HepG2 (cell line): Measurements from ENCODE around the gene SCAMP3. TPM values are rescaled to one million over a fixed set of nuclear protein-coding genes. Genes with fewer than 3 reads are reported as not detected.

ENCODE experiments used
- polyA plus RNA-seq, 8 experiments: library from polyadenylated mRNA; depleted of rRNA in 3 of 8; stranded (reverse) in 7 of 8; unstranded in 1 of 8; fragments of >200 nt; fragmentation: Illumina TruSeq in 4 of 8; extraction: Trizol in 4 of 8; gene quantifications; 2 replicates each; pipeline versions ENCODE4 v1.2.1 to v1.2.3, GENCODE V29; 2011 to 2016; ENCODE audit warnings: low read depth in 4 of 8, missing spikeins in 1 of 8, mixed read lengths in 1 of 8; ENCODE audit not compliant: insufficient read depth in 1 of 8
- total RNA-seq, 5 experiments: library from RNA; depleted of rRNA; stranded (reverse); fragments of >200 nt; fragmentation: Illumina TruSeq; extraction: Trizol; gene quantifications; 2 replicates each; pipeline ENCODE4 v1.2.3, GENCODE V29; 2016; ENCODE audit warnings: low read depth in 1 of 5

SCAMP3 gene
- total and polyA plus RNA-seq, 2 of the 13 experiments (the other 11 are each of a cell fraction or from before 2014, with no cell fraction given), result 46.8 to 83.3 TPM

Other genes starting within 250 kb of the SCAMP3 start
- not detected in 2 replicates for gene DCST2, start 228.6 kb downstream of the SCAMP3 start, total RNA-seq (2016; rRNA removed; fragmentation: Illumina TruSeq; extraction: Trizol)
- gene DCST2, start 228.6 kb downstream of the SCAMP3 start, polyA plus RNA-seq (2011; rRNA removed), result 0.74 and 0.80 TPM in 2 replicates
- not detected in 2 replicates for gene DCST1, start 228.5 kb downstream of the SCAMP3 start, total RNA-seq (2016; rRNA removed; fragmentation: Illumina TruSeq; extraction: Trizol)
- 0.04 TPM in 1 of 2 replicates, not detected in the other for gene DCST1, start 228.5 kb downstream of the SCAMP3 start, polyA plus RNA-seq (2011; rRNA removed)
- 12.3 and 25.6 TPM in 2 replicates for gene ADAM15, start 211.0 kb downstream of the SCAMP3 start, total RNA-seq (2016; rRNA removed; fragmentation: Illumina TruSeq; extraction: Trizol)
- 17.9 and 24.0 TPM in 2 replicates for gene ADAM15, start 211.0 kb downstream of the SCAMP3 start, polyA plus RNA-seq (2011; rRNA removed)
- 9.3 and 17.2 TPM in 2 replicates for gene EFNA4, start 198.6 kb downstream of the SCAMP3 start, total RNA-seq (2016; rRNA removed; fragmentation: Illumina TruSeq; extraction: Trizol)
- gene EFNA4, start 198.6 kb downstream of the SCAMP3 start, polyA plus RNA-seq (2011; rRNA removed), result 12.0 and 13.9 TPM in 2 replicates
- 1.0 and 1.6 TPM in 2 replicates for gene EFNA3, start 183.5 kb downstream of the SCAMP3 start, total RNA-seq (2016; rRNA removed; fragmentation: Illumina TruSeq; extraction: Trizol)
- gene EFNA3, start 183.5 kb downstream of the SCAMP3 start, polyA plus RNA-seq (2011; rRNA removed), result 5.7 and 6.8 TPM in 2 replicates
- gene EFNA1, start 134.5 kb downstream of the SCAMP3 start, total RNA-seq (2016; rRNA removed; fragmentation: Illumina TruSeq; extraction: Trizol), result 41.2 and 81.8 TPM in 2 replicates
- 874 and 1,163 TPM in 2 replicates for gene EFNA1, start 134.5 kb downstream of the SCAMP3 start, polyA plus RNA-seq (2011; rRNA removed)
- gene SLC50A1, start 126.5 kb downstream of the SCAMP3 start, total RNA-seq (2016; rRNA removed; fragmentation: Illumina TruSeq; extraction: Trizol), result 16.4 and 22.5 TPM in 2 replicates
- 46.8 and 49.5 TPM in 2 replicates for gene SLC50A1, start 126.5 kb downstream of the SCAMP3 start, polyA plus RNA-seq (2011; rRNA removed)
- 14.8 and 23.2 TPM in 2 replicates for gene DPM3, start 121.8 kb downstream of the SCAMP3 start, total RNA-seq (2016; rRNA removed; fragmentation: Illumina TruSeq; extraction: Trizol)
- 53.4 and 61.7 TPM in 2 replicates for gene DPM3, start 121.8 kb downstream of the SCAMP3 start, polyA plus RNA-seq (2011; rRNA removed)
- gene KRTCAP2, start 89.1 kb downstream of the SCAMP3 start, total RNA-seq (2016; rRNA removed; fragmentation: Illumina TruSeq; extraction: Trizol), result 48.5 and 79.4 TPM in 2 replicates
- 77.3 and 89.3 TPM in 2 replicates for gene KRTCAP2, start 89.1 kb downstream of the SCAMP3 start, polyA plus RNA-seq (2011; rRNA removed)
- 0.04 and 0.08 TPM in 2 replicates for gene TRIM46, start 88.5 kb downstream of the SCAMP3 start, total RNA-seq (2016; rRNA removed; fragmentation: Illumina TruSeq; extraction: Trizol)
- gene TRIM46, start 88.5 kb downstream of the SCAMP3 start, polyA plus RNA-seq (2011; rRNA removed), result 0.09 and 0.12 TPM in 2 replicates
- 0.39 and 0.86 TPM in 2 replicates for gene THBS3, start 54.5 kb downstream of the SCAMP3 start, total RNA-seq (2016; rRNA removed; fragmentation: Illumina TruSeq; extraction: Trizol)
- gene THBS3, start 54.5 kb downstream of the SCAMP3 start, polyA plus RNA-seq (2011; rRNA removed), result 3.6 and 4.4 TPM in 2 replicates
- gene MTX1, start 53.7 kb downstream of the SCAMP3 start, total RNA-seq (2016; rRNA removed; fragmentation: Illumina TruSeq; extraction: Trizol), result 64.5 and 71.5 TPM in 2 replicates
- gene MTX1, start 53.7 kb downstream of the SCAMP3 start, polyA plus RNA-seq (2011; rRNA removed), result 72.6 and 85.1 TPM in 2 replicates
- gene ENTREP3, start 6.9 kb downstream of the SCAMP3 start, total RNA-seq (2016; rRNA removed; fragmentation: Illumina TruSeq; extraction: Trizol), result 4.1 and 6.2 TPM in 2 replicates
- gene ENTREP3, start 6.9 kb downstream of the SCAMP3 start, polyA plus RNA-seq (2011; rRNA removed), result 9.9 and 11.9 TPM in 2 replicates
- 10.1 and 20.1 TPM in 2 replicates for gene CLK2, start 11.1 kb upstream of the SCAMP3 start, total RNA-seq (2016; rRNA removed; fragmentation: Illumina TruSeq; extraction: Trizol)
- 73.5 and 74.0 TPM in 2 replicates for gene CLK2, start 11.1 kb upstream of the SCAMP3 start, polyA plus RNA-seq (2011; rRNA removed)
- gene HCN3, start 15.1 kb upstream of the SCAMP3 start, total RNA-seq (2016; rRNA removed; fragmentation: Illumina TruSeq; extraction: Trizol), result 1.3 and 2.4 TPM in 2 replicates
- gene HCN3, start 15.1 kb upstream of the SCAMP3 start, polyA plus RNA-seq (2011; rRNA removed), result 10.2 and 15.0 TPM in 2 replicates
- 10.3 and 13.6 TPM in 2 replicates for gene PKLR, start 39.1 kb upstream of the SCAMP3 start, total RNA-seq (2016; rRNA removed; fragmentation: Illumina TruSeq; extraction: Trizol)
- 29.3 and 43.2 TPM in 2 replicates for gene PKLR, start 39.1 kb upstream of the SCAMP3 start, polyA plus RNA-seq (2011; rRNA removed)
- gene FDPS, start 46.5 kb upstream of the SCAMP3 start, total RNA-seq (2016; rRNA removed; fragmentation: Illumina TruSeq; extraction: Trizol), result 519 and 610 TPM in 2 replicates
- gene FDPS, start 46.5 kb upstream of the SCAMP3 start, polyA plus RNA-seq (2011; rRNA removed), result 264 and 345 TPM in 2 replicates
- 15.9 and 18.7 TPM in 2 replicates for gene RUSC1, start 58.5 kb upstream of the SCAMP3 start, total RNA-seq (2016; rRNA removed; fragmentation: Illumina TruSeq; extraction: Trizol)
- gene RUSC1, start 58.5 kb upstream of the SCAMP3 start, polyA plus RNA-seq (2011; rRNA removed), result 20.4 and 21.4 TPM in 2 replicates